Measurements from ENCODE around the gene FAM9C. TPM values are rescaled to one million over a fixed set of nuclear protein-coding genes. Genes with fewer than 3 reads are reported as not detected.

Gene FAM9C
- total RNA-seq, 1 experiment from 2014 or later: not detected

GRCh38 chrX:13048280-13048679 is 3.9 kb upstream of the FAM9C start:
- H3K79me2 ChIP-seq (ENCODE audit: insufficient read depth, low read length): no peaks in the 10 kb centered on the region
- no peak overlapping the region for H3K4me2 ChIP-seq (ENCODE audit: low read length)
- H3K9ac ChIP-seq (ENCODE audit: low read length): no peak overlapping the region
- no peaks in the 10 kb centered on the region for H3K27me3 ChIP-seq (ENCODE audit: insufficient read depth, low read length)
- no peak for TF ChIP-seq SIN3A (IDR thresholded peaks at IDR 0.05; ENCODE audit: low read depth)
- TF ChIP-seq EGR1 (IDR thresholded peaks at IDR 0.05; ENCODE audit: low read depth): no peak
- TF ChIP-seq REST (IDR thresholded peaks at IDR 0.05; ENCODE audit: low read depth): no peak
- TF ChIP-seq FOSL1 (IDR thresholded peaks at IDR 0.05; ENCODE audit: low read depth): no peak
- TF ChIP-seq JUND (IDR thresholded peaks at IDR 0.05): no peak
- ChIA-PET CTCF (no interaction called here), POLR2A (no interaction called here), RAD21 (ENCODE audit: low non-redundant PET in 1 of 2, low total read pairs in 2 of 2, uncharacterized antibody in 2 of 2, unreplicated experiment in 2 of 2) (no interaction called here)
- H3K9me3 ChIP-seq (ENCODE audit: control insufficient read depth in 1 of 2, insufficient read depth in 1 of 2, low read depth in 1 of 2, low read length in 2 of 2): no peaks in the 10 kb centered on the region
- H3K9me2 ChIP-seq (ENCODE audit: insufficient read depth): no peaks in the 10 kb centered on the region
- H3K4me3 ChIP-seq (replicated peaks in 1 of 2; ENCODE audit: low read depth in 1 of 2, low read length in 2 of 2): no peak overlapping the region
- H2AFZ ChIP-seq (ENCODE audit: low read depth, low read length, poor library complexity, severe bottlenecking): no peak overlapping the region
- intact Hi-C loops (cut with micrococcal nuclease): no loop called here
- no peaks in the 10 kb centered on the region for H3K4me1 ChIP-seq (ENCODE audit: control insufficient read depth in 1 of 2, insufficient read depth in 2 of 2, low read length in 2 of 2)
- no peak for ATAC-seq
- no TSS peak for BruUV-seq (replicated peaks)
- no peaks in the 10 kb centered on the region for H4K20me1 ChIP-seq (ENCODE audit: insufficient read depth)
- no peak overlapping the region for H3K27ac ChIP-seq (ENCODE audit: low read depth, low read length)
- DNase-seq (ENCODE audit: low read depth, low spot score): no peak
- H3K36me3 ChIP-seq (ENCODE audit: control insufficient read depth in 1 of 2, insufficient read depth in 2 of 2, low read length in 2 of 2): no peaks in the 10 kb centered on the region

GRCh38 chrX:13047759-13048158 is 3.3 kb upstream of the FAM9C start:
- Histone ChIP-seq H3K27me3 (ENCODE audit: insufficient read depth, low read length) (no peaks in the 10 kb centered on the region), H3K36me3 (ENCODE audit: control insufficient read depth in 1 of 2, insufficient read depth in 2 of 2, low read length in 2 of 2) (no peaks in the 10 kb centered on the region), H3K9me2 (ENCODE audit: insufficient read depth) (no peaks in the 10 kb centered on the region), H3K4me2 (ENCODE audit: low read length) (no peak overlapping the region), H3K9ac (ENCODE audit: low read length) (no peak overlapping the region), H3K27ac (ENCODE audit: low read depth, low read length) (no peak overlapping the region), H4K20me1 (ENCODE audit: insufficient read depth) (no peaks in the 10 kb centered on the region), H2AFZ (ENCODE audit: low read depth, low read length, poor library complexity, severe bottlenecking) (no peak overlapping the region), H3K79me2 (ENCODE audit: insufficient read depth, low read length) (no peaks in the 10 kb centered on the region), H3K4me3 (replicated peaks in 1 of 2; ENCODE audit: low read depth in 1 of 2, low read length in 2 of 2) (no peak overlapping the region), H3K4me1 (ENCODE audit: control insufficient read depth in 1 of 2, insufficient read depth in 2 of 2, low read length in 2 of 2) (no peaks in the 10 kb centered on the region), H3K9me3 (ENCODE audit: control insufficient read depth in 1 of 2, insufficient read depth in 1 of 2, low read depth in 1 of 2, low read length in 2 of 2) (no peaks in the 10 kb centered on the region)
- CTCF ChIA-PET: no interaction called here
- RAD21 ChIA-PET (ENCODE audit: low non-redundant PET in 1 of 2, low total read pairs in 2 of 2, uncharacterized antibody in 2 of 2, unreplicated experiment in 2 of 2): no interaction called here
- BruUV-seq (replicated peaks): no TSS peak
- intact Hi-C loops (cut with micrococcal nuclease): no loop called here
- TF ChIP-seq ZFX (IDR thresholded peaks at IDR 0.05) (no peak), YY1 (IDR thresholded peaks at IDR 0.05; ENCODE audit: extremely low read depth, insufficient replicate concordance, low read depth, low read length) (no peak), POLR2AphosphoS5 (IDR thresholded peaks at IDR 0.05; ENCODE audit: low read depth, low read length) (no peak), EZH2 (IDR thresholded peaks at IDR 0.05) (no peak), ELF1 (IDR thresholded peaks at IDR 0.05; ENCODE audit: borderline replicate concordance, low read depth) (no peak), REST (IDR thresholded peaks at IDR 0.05; ENCODE audit: low read depth) (no peak), SIN3A (IDR thresholded peaks at IDR 0.05; ENCODE audit: low read depth) (no peak), ZNF274 (IDR thresholded peaks at IDR 0.05; ENCODE audit: low read depth, low read length) (no peak), SRF (IDR thresholded peaks at IDR 0.05; ENCODE audit: low read depth) (no peak), EZH2phosphoT487 (IDR thresholded peaks at IDR 0.05; ENCODE audit: borderline replicate concordance) (no peak), SP1 (IDR thresholded peaks at IDR 0.05; ENCODE audit: low read depth) (no peak)
- TF ChIP-seq, protein P1, sequence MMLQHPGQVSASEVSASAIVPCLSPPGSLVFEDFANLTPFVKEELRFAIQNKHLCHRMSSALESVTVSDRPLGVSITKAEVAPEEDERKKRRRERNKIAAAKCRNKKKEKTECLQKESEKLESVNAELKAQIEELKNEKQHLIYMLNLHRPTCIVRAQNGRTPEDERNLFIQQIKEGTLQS (IDR thresholded peaks at IDR 0.05): no peak
- ATAC-seq (no peak), DNase-seq (ENCODE audit: low read depth, low spot score) (no peak)
- POLR2A ChIA-PET: no interaction called here
